ENCODE measurements around the gene MOGAT2. TPM values are rescaled to one million over a fixed set of nuclear protein-coding genes. Genes with fewer than 3 reads are reported as not detected.
"Not testable (repeated sequence)": the region's sequence is repeated elsewhere in the genome, so short reads cannot be mapped to it uniquely, and the experiment has no call there.

The MOGAT2 gene
- not detected for total RNA-seq

DNA sequence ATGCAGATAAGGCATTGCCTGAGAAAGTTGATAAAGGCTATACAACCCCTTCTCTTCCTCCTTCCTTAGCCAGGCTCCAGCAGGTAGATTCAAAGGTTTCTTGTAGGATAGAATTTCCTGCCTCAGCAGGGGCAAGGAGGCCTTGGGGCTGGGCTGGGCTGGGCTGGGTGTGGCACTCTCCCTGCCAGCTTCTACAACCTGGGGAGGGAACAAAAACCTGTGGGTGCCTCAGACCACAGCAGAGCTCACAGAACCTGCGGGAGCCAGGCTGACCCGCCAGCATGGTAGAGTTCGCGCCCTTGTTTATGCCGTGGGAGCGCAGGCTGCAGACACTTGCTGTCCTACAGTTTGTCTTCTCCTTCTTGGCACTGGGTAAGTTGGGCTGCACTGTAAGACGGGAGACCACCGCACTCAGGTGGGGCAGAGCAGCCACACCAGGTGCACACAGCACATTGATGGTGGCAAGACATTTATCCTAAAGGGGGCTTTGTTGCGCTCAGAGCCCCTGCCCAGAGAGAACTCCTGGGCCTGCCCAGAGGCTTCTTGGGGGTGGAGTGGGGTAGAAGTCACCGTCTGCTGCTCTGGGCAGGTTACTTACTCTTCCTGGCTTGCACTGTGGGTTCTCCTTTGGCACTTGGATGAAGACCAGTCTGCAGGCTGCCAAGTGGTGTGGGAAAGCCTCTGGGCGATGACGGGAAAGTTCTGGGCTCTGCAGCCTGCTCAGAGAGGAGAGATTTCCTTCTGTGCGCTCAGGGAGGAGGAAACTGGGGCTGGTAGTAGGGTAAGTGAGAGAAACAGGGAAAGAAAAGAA, at the start of gene MOGAT2:
Gene MOGAT2 (plus strand): TSS at position 231 of the 811 bp plus-strand sequence. CDS start 51 bp downstream, at position 282.
- no peaks in the 10 kb centered on the region for H3K27me3 Mint-ChIP-seq
- no peak for DNase-seq
- no peaks in the 10 kb centered on the region for H3K4me1 Mint-ChIP-seq (ENCODE audit: low read depth)
- POLR2A ChIA-PET, result no interaction called here
- intact Hi-C loops (cut with micrococcal nuclease), result no loop called here
- H3K9me3 Mint-ChIP-seq, result no peaks in the 10 kb centered on the region
- no peaks in the 10 kb centered on the region for H3K36me3 Mint-ChIP-seq
- CTCF ChIA-PET, result no interaction called here
- no peak within 1 kb of the TSS for H3K27ac Mint-ChIP-seq
- H3K4me3 Mint-ChIP-seq, result no peak within 1 kb of the TSS

- Mint-ChIP-seq H3K4me3 (peak within 1 kb of the TSS; percentile 76), H3K36me3 (no peaks in the 10 kb centered on the region), H3K4me1 (ENCODE audit: low read depth) (peaks cover 19% of the 10 kb centered on the region), H3K27ac (no peak within 1 kb of the TSS), H3K27me3 (peaks cover 64% of the 10 kb centered on the region), H3K9me3 (no peaks in the 10 kb centered on the region)
- DNase-seq, result peak; percentile 46
- ChIA-PET CTCF (no interaction called here), POLR2A (no interaction called here)
- intact Hi-C loops (cut with micrococcal nuclease), result loop anchor here (2.0 kb wide), 1 partner anchor 14 kb away; no protein-coding TSS in a partner anchor
Measured at GRCh38 chr11:75668451-75669297, 49.0 kb upstream of the MOGAT2 start, which contains the start of gene MAP6. MAP6 (minus strand) TSS chr11:75669038; CDS start chr11:75668369, 669 bp downstream.

GRCh38 chr11:75673977-75674582, 43.6 kb upstream of the MOGAT2 start:
- POLR2A ChIA-PET, result no interaction called here
- peaks cover 49% of the 10 kb centered on the region for H3K27me3 Mint-ChIP-seq
- CTCF ChIA-PET, result no interaction called here

DNA sequence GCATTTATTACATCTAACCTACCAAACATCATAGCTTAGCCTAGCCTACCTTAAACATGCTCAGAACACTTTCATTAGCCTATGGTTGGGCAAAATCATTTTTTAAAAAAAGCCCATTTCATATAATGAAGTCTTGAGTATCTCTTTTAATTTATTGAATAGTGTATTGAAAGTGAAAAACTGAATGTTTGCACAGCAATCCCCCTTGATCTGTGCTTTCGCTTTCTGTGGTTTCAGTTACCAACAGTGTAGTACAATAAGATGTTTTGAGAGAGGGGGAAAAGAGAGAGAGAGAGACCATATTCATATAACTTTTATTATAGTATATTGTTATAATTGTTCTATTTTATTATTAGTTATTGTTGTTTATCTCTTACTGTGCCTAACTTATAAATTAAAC, 40.4 kb upstream of the MOGAT2 start:
- Mint-ChIP-seq H3K27ac (no peak overlapping the region), H3K9me3 (peaks cover 2% of the 10 kb centered on the region), H3K4me1 (ENCODE audit: low read depth) (peaks cover 14% of the 10 kb centered on the region), H3K27me3 (peaks cover 33% of the 10 kb centered on the region), H3K36me3 (no peaks in the 10 kb centered on the region), H3K4me3 (no peak overlapping the region)
- ChIA-PET CTCF (interaction anchor here (1.0 kb wide), 1 partner anchor 29 kb away, joined by 6 read pairs; no protein-coding TSS in a partner anchor), POLR2A (no interaction called here)
- intact Hi-C loops (cut with micrococcal nuclease), result no loop called here
- DNase-seq, result no peak

More at GRCh38 chr11:75673977-75674582, 43.6 kb upstream of the MOGAT2 start:
- DNase-seq, result peak; percentile 69
- Mint-ChIP-seq H3K4me3 (no peak overlapping the region), H3K4me1 (ENCODE audit: low read depth) (peaks cover 20% of the 10 kb centered on the region), H3K9me3 (no peaks in the 10 kb centered on the region), H3K27ac (peak overlapping the region; percentile 18), H3K36me3 (no peaks in the 10 kb centered on the region)
- intact Hi-C loops (cut with micrococcal nuclease), result no loop called here

GRCh38 chr11:75677909-75678308, 39.7 kb upstream of the MOGAT2 start:
- peaks cover 14% of the 10 kb centered on the region for H3K4me1 Mint-ChIP-seq (ENCODE audit: low read depth)
- peaks cover 34% of the 10 kb centered on the region for H3K27me3 Mint-ChIP-seq
- CTCF ChIA-PET, result interaction anchor here (1.0 kb wide), 1 partner anchor 28 kb away, joined by 6 read pairs; no protein-coding TSS in a partner anchor
- H3K36me3 Mint-ChIP-seq, result no peaks in the 10 kb centered on the region
- DNase-seq, result no peak
- no peak overlapping the region for H3K4me3 Mint-ChIP-seq
- H3K9me3 Mint-ChIP-seq, result peaks cover 5% of the 10 kb centered on the region
- intact Hi-C loops (cut with micrococcal nuclease), result no loop called here
- no peak overlapping the region for H3K27ac Mint-ChIP-seq
- POLR2A ChIA-PET, result interaction anchor here (0.6 to 0.7 kb wide), 2 partner anchors 12 to 191 kb away, joined by 3 read pairs; no protein-coding TSS in a partner anchor

DNA sequence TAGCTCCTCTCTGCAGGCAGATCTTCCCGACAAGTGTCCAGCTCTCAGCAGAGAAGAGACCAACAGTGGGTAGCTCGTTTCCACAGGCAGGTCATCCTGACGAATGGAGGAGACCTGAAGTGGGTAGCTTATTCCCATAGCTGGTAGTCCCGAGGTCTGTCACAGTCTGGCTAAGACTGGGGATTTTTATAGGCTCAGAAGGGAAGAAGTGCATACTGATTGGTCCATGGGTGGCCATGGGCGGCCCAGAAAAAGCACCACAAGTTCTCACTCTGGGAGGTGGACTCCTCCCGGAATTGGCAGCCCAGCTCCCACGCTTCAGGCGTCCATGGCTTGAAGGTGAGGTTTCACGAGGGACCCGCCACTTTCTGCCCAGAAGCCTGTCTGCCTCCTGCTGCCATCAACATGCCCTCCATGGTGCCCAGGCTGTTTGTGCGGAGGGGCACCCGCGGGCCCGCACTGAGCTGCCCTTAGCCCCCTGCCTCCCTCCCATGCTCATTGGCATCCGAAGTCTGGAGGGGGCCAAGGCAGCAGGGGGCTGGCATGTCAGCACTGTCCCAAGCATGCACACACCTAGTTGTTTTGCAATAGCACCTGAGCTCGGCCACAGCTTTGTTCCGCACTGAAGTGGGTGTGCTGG, 38.9 kb upstream of the MOGAT2 start:
- POLR2A ChIA-PET, result no interaction called here
- Mint-ChIP-seq H3K4me1 (ENCODE audit: low read depth) (peaks cover 13% of the 10 kb centered on the region), H3K27ac (no peak overlapping the region), H3K27me3 (peaks cover 38% of the 10 kb centered on the region), H3K4me3 (no peak overlapping the region), H3K36me3 (no peaks in the 10 kb centered on the region), H3K9me3 (peaks cover 7% of the 10 kb centered on the region)
- DNase-seq, result no peak
- CTCF ChIA-PET, result no interaction called here
- intact Hi-C loops (cut with micrococcal nuclease), result no loop called here

- intact Hi-C loops (cut with micrococcal nuclease), result no loop called here
- Mint-ChIP-seq H3K4me1 (ENCODE audit: low read depth) (peaks cover 8% of the 10 kb centered on the region), H3K9me3 (peaks cover 8% of the 10 kb centered on the region), H3K4me3 (no peak overlapping the region), H3K27ac (no peak overlapping the region), H3K27me3 (peaks cover 44% of the 10 kb centered on the region), H3K36me3 (no peaks in the 10 kb centered on the region)
- POLR2A ChIA-PET, result no interaction called here
- DNase-seq, result no peak
- CTCF ChIA-PET, result interaction anchor here (1.0 kb wide), 1 partner anchor 26 kb away, joined by 4 read pairs; no protein-coding TSS in a partner anchor
Measured at GRCh38 chr11:75679566-75679965, 38.1 kb upstream of the MOGAT2 start.

DNA sequence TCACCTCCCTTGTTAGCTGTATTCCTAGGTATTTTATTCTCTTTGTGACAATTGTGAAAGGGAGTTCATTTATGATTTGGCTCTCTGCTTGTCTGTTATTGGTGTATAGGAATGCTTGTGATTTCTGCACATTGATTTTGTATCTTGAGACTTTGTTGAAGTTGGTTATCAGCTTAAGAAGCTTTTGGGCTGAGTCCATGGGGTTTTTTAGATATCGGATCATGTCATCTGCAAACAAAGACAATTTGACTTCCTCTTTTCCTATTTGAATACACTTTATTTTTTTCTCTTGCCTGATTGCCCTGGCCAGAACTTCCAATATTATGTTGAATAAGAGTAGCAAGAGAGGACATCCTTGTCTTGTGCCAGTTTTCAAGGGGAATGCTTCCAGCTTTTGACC, 33.8 kb upstream of the MOGAT2 start:
- H3K27ac Mint-ChIP-seq; intact Hi-C loops (cut with micrococcal nuclease); H3K36me3 Mint-ChIP-seq; H3K4me3 Mint-ChIP-seq; H3K4me1 Mint-ChIP-seq (ENCODE audit: low read depth); DNase-seq; CTCF ChIA-PET: not testable (repeated sequence)
- Mint-ChIP-seq H3K9me3 (peaks cover 31% of the 10 kb centered on the region), H3K27me3 (peaks cover 59% of the 10 kb centered on the region)
- POLR2A ChIA-PET, result interaction anchor here (0.6 kb wide), 1 partner anchor 101 kb away, joined by 3 read pairs; no protein-coding TSS in a partner anchor

GRCh38 chr11:75689863-75690609, 27.6 kb upstream of the MOGAT2 start:
- H3K4me3 Mint-ChIP-seq, result no peak overlapping the region
- ChIA-PET POLR2A (interaction anchor here (1.0 kb wide), 1 partner anchor 12 kb away, joined by 3 read pairs; no protein-coding TSS in a partner anchor), CTCF (no interaction called here)
- H3K27me3 Mint-ChIP-seq, result peaks cover 58% of the 10 kb centered on the region
- DNase-seq, result no peak
- H3K36me3 Mint-ChIP-seq, result peaks cover 5% of the 10 kb centered on the region
- H3K27ac Mint-ChIP-seq, result no peak overlapping the region
- peaks cover 18% of the 10 kb centered on the region for H3K9me3 Mint-ChIP-seq
- intact Hi-C loops (cut with micrococcal nuclease), result no loop called here
- peaks cover 11% of the 10 kb centered on the region for H3K4me1 Mint-ChIP-seq (ENCODE audit: low read depth)

- H3K9me3 Mint-ChIP-seq, result peaks cover under 1% of the 10 kb centered on the region
- H3K27me3 Mint-ChIP-seq, result peaks cover 53% of the 10 kb centered on the region
- H3K4me1 Mint-ChIP-seq (ENCODE audit: low read depth), result peaks cover 11% of the 10 kb centered on the region
- CTCF ChIA-PET, result interaction anchor here (1.1 kb wide), 1 partner anchor 14 kb away, joined by 9 read pairs; no protein-coding TSS in a partner anchor
- no peaks in the 10 kb centered on the region for H3K36me3 Mint-ChIP-seq
- POLR2A ChIA-PET, result no interaction called here
- no peak overlapping the region for H3K4me3 Mint-ChIP-seq
- DNase-seq, result no peak
- intact Hi-C loops (cut with micrococcal nuclease), result no loop called here
- no peak overlapping the region for H3K27ac Mint-ChIP-seq
Measured at GRCh38 chr11:75691804-75692203, 25.8 kb upstream of the MOGAT2 start.
